ENCODE data around the gene PCNX1. TPM values are rescaled to one million over a fixed set of nuclear protein-coding genes. Genes with fewer than 3 reads are reported as not detected.
A peak's percentile ranks its signal among the peaks of the same experiment; 100 is the strongest.

PCNX1 gene
- total and polyA plus RNA-seq, 9 of the 15 experiments (the other 6 are each of a cell fraction or from before 2014, with no cell fraction given) = 0.30 to 4.5 (median 2.3) TPM

- Histone ChIP-seq H3K27me3 (ENCODE audit: control insufficient read depth in 2 of 2, insufficient read depth in 2 of 2, low read length in 2 of 2) (no peaks in the 10 kb centered on the region; a peak in 1 of 5 replicates), H3K27ac (ENCODE audit: extremely low read depth, low read depth, low read length) (no peak overlapping the region), H3K4me2 (ENCODE audit: insufficient read depth, low read length) (no peak overlapping the region), H4K20me1 (replicated peaks; ENCODE audit: control insufficient read depth, insufficient read depth, low read length) (no peaks in the 10 kb centered on the region), H2AFZ (ENCODE audit: low read depth, low read length) (no peak overlapping the region), H3K36me3 (ENCODE audit: control insufficient read depth, insufficient read depth, low read length) (no peaks in the 10 kb centered on the region), H3K9me3 (replicated peaks; ENCODE audit: control insufficient read depth, insufficient read depth, low read depth, low read length) (no peaks in the 10 kb centered on the region), H3K9ac (ENCODE audit: insufficient read depth in 1 of 2, low read depth in 2 of 2, low read length in 2 of 2) (no peak overlapping the region), H3K79me2 (ENCODE audit: control insufficient read depth, insufficient read depth, low read length) (no peaks in the 10 kb centered on the region), H3K9me1 (ENCODE audit: control insufficient read depth, insufficient read depth, low read length) (no peaks in the 10 kb centered on the region), H3K4me1 (replicated peaks in 1 of 2; ENCODE audit: control insufficient read depth in 2 of 2, insufficient read depth in 2 of 2, low read length in 2 of 2) (peaks cover 0 to 3% of the 10 kb centered on the region in 2 experiments; a peak in 3 of 5 replicates), H3K4me3 (no peak overlapping the region)
- intact Hi-C loops (cut with micrococcal nuclease) (no loop called here), in situ Hi-C loops (cut with MboI) (no loop called here)
- peak; percentile 71 for ATAC-seq
- DNase-seq (ENCODE audit: extremely low read depth in 1 of 4, low spot score in 3 of 4) = peak in 2 of 4 experiments; percentile 7 to 65
- no peak for FAIRE-seq
- ChIA-PET CTCF (ENCODE audit: low intra/inter-chr PET ratio) (no interaction called here), POLR2A (interaction anchor here (0.6 kb wide), 1 partner anchor 121 kb away, joined by 3 read pairs; no protein-coding TSS in a partner anchor)
- no TSS peak for BruUV-seq (replicated peaks)
- 0% methylated on average over 5 of the region's 5 CpGs for WGBS (ENCODE audit: insufficient coverage, low coverage, missing lambda C conversion rate)
- no peak for TF ChIP-seq ARNT (IDR thresholded peaks at IDR 0.05)
- no peak for TF ChIP-seq POU5F1 (IDR thresholded peaks at IDR 0.05; ENCODE audit: borderline replicate concordance, low read depth, low read length, partially characterized antibody)
- no peak for TF ChIP-seq HNRNPK (IDR thresholded peaks at IDR 0.05; ENCODE audit: low read depth, low read length, poor library complexity, severe bottlenecking)
- no peak for TF ChIP-seq ZNF780A (CRISPR knock-in tag; IDR thresholded peaks at IDR 0.05)
- 0 out of 2 replicates have a peak, but pooled peaks have one; percentile 22 for TF ChIP-seq TCFL5 (CRISPR knock-in tag; conservative IDR thresholded peaks at IDR 0.05)
- peak in 1 of 2 experiments; percentile 95; a peak in 2 of 4 replicates for TF ChIP-seq RCOR1 (IDR thresholded peaks at IDR 0.05; ENCODE audit: borderline replicate concordance in 1 of 2, low read depth in 2 of 2, low read length in 2 of 2)
- no peak for TF ChIP-seq RBM25 (IDR thresholded peaks at IDR 0.05; ENCODE audit: low read depth, low read length, severe bottlenecking)
- TF ChIP-seq ZNF639 (CRISPR knock-in tag; conservative IDR thresholded peaks at IDR 0.05 in 1 of 2, IDR thresholded peaks at IDR 0.05 in 1 of 2) = 0 out of 4 replicates have a peak, but pooled peaks of 1 of the 2 experiments have one; percentile 40
- no peak for TF ChIP-seq NCOA6 (IDR thresholded peaks at IDR 0.05)
- TF ChIP-seq NR4A1 (CRISPR knock-in tag; IDR thresholded peaks at IDR 0.05) = no peak
- no peak for TF ChIP-seq NR4A1 (tag; IDR thresholded peaks at IDR 0.05)
- TF ChIP-seq KLF16 (IDR thresholded peaks at IDR 0.05) = peak; percentile 94
- peak; percentile 74 for TF ChIP-seq GATA2 (CRISPR knock-in tag; IDR thresholded peaks at IDR 0.05)
- TF ChIP-seq GABPB2 (CRISPR knock-in tag; conservative IDR thresholded peaks at IDR 0.05) = no peak
- no peak for TF ChIP-seq MCM7 (IDR thresholded peaks at IDR 0.05)
- TF ChIP-seq EP400 (IDR thresholded peaks at IDR 0.05) = no peak
- TF ChIP-seq ETV6 (IDR thresholded peaks at IDR 0.05; ENCODE audit: borderline replicate concordance in 1 of 2, low read depth in 2 of 2, low read length in 1 of 2) = 0 out of 4 replicates have a peak, but pooled peaks of 1 of the 2 experiments have one; percentile 32
- TF ChIP-seq ETV6 (CRISPR knock-in tag; IDR thresholded peaks at IDR 0.05; ENCODE audit: borderline replicate concordance) = no peak
- 0 out of 2 replicates have a peak, but pooled peaks have one; percentile 54 for TF ChIP-seq ZNF175 (CRISPR knock-in tag; IDR thresholded peaks at IDR 0.05; ENCODE audit: low read depth)
- no peak for TF ChIP-seq BRD4 (IDR thresholded peaks at IDR 0.05)
- no peak for TF ChIP-seq ZNF431 (CRISPR knock-in tag; IDR thresholded peaks at IDR 0.05)
These were observed 20.6 kb upstream of the PCNX1 start for GRCh38 chr14:70886421-70887206.
